ENCODE results near the gene CHCHD3. TPM values are rescaled to one million over a fixed set of nuclear protein-coding genes. Genes with fewer than 3 reads are reported as not detected.

The CHCHD3 gene
- total RNA-seq, 2 donors from 2014 or later, result 43.4 to 54.8 TPM

- no peak overlapping the region for H3K27ac Mint-ChIP-seq
- H3K9me3 Mint-ChIP-seq, result no peaks in the 10 kb centered on the region
Observed at GRCh38 chr7:133029463-133029862, 52.4 kb downstream of the CHCHD3 start.

GRCh38 chr7:133027397-133027796 is 54.5 kb downstream of the CHCHD3 start:
- DNase-seq (ENCODE audit: low spot score in 2 of 2) (no peak), ATAC-seq (no peak)
- no peaks in the 10 kb centered on the region for H3K9me3 Mint-ChIP-seq
- H3K27ac Mint-ChIP-seq, result no peak overlapping the region
- H3K36me3 Mint-ChIP-seq, result no peaks in the 10 kb centered on the region

More at GRCh38 chr7:133029463-133029862, 52.4 kb downstream of the CHCHD3 start:
- H3K36me3 Mint-ChIP-seq, result no peaks in the 10 kb centered on the region
- no peak for DNase-seq (ENCODE audit: low spot score in 2 of 2)
- no peak for ATAC-seq

GRCh38 chr7:133026210-133026859 is 55.6 kb downstream of the CHCHD3 start:
- no peaks in the 10 kb centered on the region for H3K36me3 Mint-ChIP-seq
- ATAC-seq (no peak), DNase-seq (ENCODE audit: low spot score in 2 of 2) (no peak)
- H3K9me3 Mint-ChIP-seq, result no peaks in the 10 kb centered on the region
- no peak overlapping the region for H3K27ac Mint-ChIP-seq

- Mint-ChIP-seq H3K36me3 (peaks cover 0 to 6% of the 10 kb centered on the region in 2 donors), H3K9me3 (no peaks in the 10 kb centered on the region), H3K27ac (no peak overlapping the region)
- ATAC-seq (no peak), DNase-seq (ENCODE audit: low spot score in 2 of 2) (no peak)
Observed at GRCh38 chr7:133025056-133025455, 56.8 kb downstream of the CHCHD3 start.

- no peak for ATAC-seq
- H3K27ac Mint-ChIP-seq, result no peak overlapping the region
- no peaks in the 10 kb centered on the region for H3K9me3 Mint-ChIP-seq
- DNase-seq (ENCODE audit: low spot score in 2 of 2), result no peak
- H3K36me3 Mint-ChIP-seq, result peaks cover 0 to 6% of the 10 kb centered on the region in 2 donors
Observed at GRCh38 chr7:133024596-133024995, 57.3 kb downstream of the CHCHD3 start.

GRCh38 chr7:133023370-133024071 is 58.4 kb downstream of the CHCHD3 start:
- DNase-seq (ENCODE audit: low spot score in 2 of 2) (no peak), ATAC-seq (no peak)
- Mint-ChIP-seq H3K9me3 (no peaks in the 10 kb centered on the region), H3K36me3 (peaks cover 0 to 6% of the 10 kb centered on the region in 2 donors), H3K27ac (no peak overlapping the region)

GRCh38 chr7:133022661-133023060 is 59.2 kb downstream of the CHCHD3 start:
- ATAC-seq (no peak), DNase-seq (ENCODE audit: low spot score in 2 of 2) (no peak)
- Mint-ChIP-seq H3K27ac (no peak overlapping the region), H3K36me3 (peaks cover 0 to 6% of the 10 kb centered on the region in 2 donors), H3K9me3 (no peaks in the 10 kb centered on the region)

- DNase-seq (ENCODE audit: low spot score in 2 of 2), result no peak
- no peak for ATAC-seq
- Mint-ChIP-seq H3K36me3 (peaks cover 0 to 6% of the 10 kb centered on the region in 2 donors), H3K9me3 (no peaks in the 10 kb centered on the region), H3K27ac (no peak overlapping the region)
Observed at GRCh38 chr7:133021196-133021595, 60.7 kb downstream of the CHCHD3 start.

GRCh38 chr7:133020496-133020895 is 61.4 kb downstream of the CHCHD3 start:
- Mint-ChIP-seq H3K36me3 (peaks cover 4 to 9% of the 10 kb centered on the region in 2 donors), H3K27ac (no peak overlapping the region), H3K9me3 (peaks cover 0 to 4% of the 10 kb centered on the region in 2 donors)
- DNase-seq (ENCODE audit: low spot score in 2 of 2) (no peak), ATAC-seq (no peak)

- Mint-ChIP-seq H3K9me3 (peaks cover 0 to 8% of the 10 kb centered on the region in 2 donors), H3K36me3 (peaks cover 11% of the 10 kb centered on the region in 2 donors), H3K27ac (no peak overlapping the region)
- ATAC-seq (no peak), DNase-seq (ENCODE audit: low spot score in 2 of 2) (no peak)
Observed at GRCh38 chr7:133019590-133019989, 62.3 kb downstream of the CHCHD3 start.

GRCh38 chr7:133016604-133017003 is 65.3 kb downstream of the CHCHD3 start:
- ATAC-seq (no peak), DNase-seq (ENCODE audit: low spot score in 2 of 2) (no peak)
- peaks cover 0 to 9% of the 10 kb centered on the region in 2 donors for H3K9me3 Mint-ChIP-seq
- H3K27ac Mint-ChIP-seq, result no peak overlapping the region
- H3K36me3 Mint-ChIP-seq, result peaks cover 11 to 13% of the 10 kb centered on the region in 2 donors

GRCh38 chr7:133015888-133016287 is 66.0 kb downstream of the CHCHD3 start:
- no peak for ATAC-seq
- Mint-ChIP-seq H3K27ac (no peak overlapping the region), H3K36me3 (peaks cover 11 to 13% of the 10 kb centered on the region in 2 donors), H3K9me3 (peaks cover 0 to 9% of the 10 kb centered on the region in 2 donors)
- DNase-seq (ENCODE audit: low spot score in 2 of 2), result no peak

- Mint-ChIP-seq H3K9me3 (peaks cover 7 to 22% of the 10 kb centered on the region in 2 donors), H3K36me3 (peaks cover 19 to 34% of the 10 kb centered on the region in 2 donors), H3K27ac (no peak overlapping the region)
- DNase-seq (ENCODE audit: low spot score in 2 of 2), result no peak
- no peak for ATAC-seq
Observed at GRCh38 chr7:133011746-133012145, 70.1 kb downstream of the CHCHD3 start.

- Mint-ChIP-seq H3K36me3 (peaks cover 15 to 25% of the 10 kb centered on the region in 2 donors), H3K9me3 (peaks cover 7 to 14% of the 10 kb centered on the region in 2 donors), H3K27ac (peak overlapping the region in 1 of 2 donors; percentile 16)
- ATAC-seq (no peak), DNase-seq (ENCODE audit: low spot score in 2 of 2) (no peak)
Observed at GRCh38 chr7:133009426-133010252, 72.3 kb downstream of the CHCHD3 start.

GRCh38 chr7:133007961-133008360 is 73.9 kb downstream of the CHCHD3 start:
- H3K9me3 Mint-ChIP-seq, result peaks cover 7 to 13% of the 10 kb centered on the region in 2 donors
- H3K27ac Mint-ChIP-seq, result peak overlapping the region in 1 of 2 donors; percentile 59
- DNase-seq (ENCODE audit: low spot score in 2 of 2), result no peak
- no peak for ATAC-seq
- peaks cover 19 to 21% of the 10 kb centered on the region in 2 donors for H3K36me3 Mint-ChIP-seq

GRCh38 chr7:133003052-133003910 is 78.6 kb downstream of the CHCHD3 start:
- no peak for DNase-seq (ENCODE audit: low spot score in 2 of 2)
- peaks cover 7 to 13% of the 10 kb centered on the region in 2 donors for H3K9me3 Mint-ChIP-seq
- peak overlapping the region in 1 of 2 donors; percentile 56 for H3K27ac Mint-ChIP-seq
- peaks cover 15 to 19% of the 10 kb centered on the region in 2 donors for H3K36me3 Mint-ChIP-seq
- no peak for ATAC-seq
